Lung microvascular endothelial cell (primary cell): ENCODE measurements around the gene ARHGAP26. TPM values are rescaled to one million over a fixed set of nuclear protein-coding genes. Genes with fewer than 3 reads are reported as not detected.

ENCODE experiments used
- DNase-seq, 2 donors: peaks; one replicate each; pipeline versions ENCODE4 v3.0.0 to v3.0.0-alpha.2; 2010; ENCODE audit warnings: low read depth in 2 of 2
- total RNA-seq: library from RNA; depleted of rRNA; stranded (reverse); fragments of >200 nt; gene quantifications from 2 replicates; pipeline ENCODE4 v1.2.1, GENCODE V29; 2014

Gene ARHGAP26
- total RNA-seq, 1 donor from 2014 or later, result 34.5 TPM

- DNase-seq, result no peak
Measured at GRCh38 chr5:142872217-142872616, 102.0 kb downstream of the ARHGAP26 start.

GRCh38 chr5:142872795-142873194 is 102.6 kb downstream of the ARHGAP26 start:
- DNase-seq, result peak; percentile 92 to 98

DNA sequence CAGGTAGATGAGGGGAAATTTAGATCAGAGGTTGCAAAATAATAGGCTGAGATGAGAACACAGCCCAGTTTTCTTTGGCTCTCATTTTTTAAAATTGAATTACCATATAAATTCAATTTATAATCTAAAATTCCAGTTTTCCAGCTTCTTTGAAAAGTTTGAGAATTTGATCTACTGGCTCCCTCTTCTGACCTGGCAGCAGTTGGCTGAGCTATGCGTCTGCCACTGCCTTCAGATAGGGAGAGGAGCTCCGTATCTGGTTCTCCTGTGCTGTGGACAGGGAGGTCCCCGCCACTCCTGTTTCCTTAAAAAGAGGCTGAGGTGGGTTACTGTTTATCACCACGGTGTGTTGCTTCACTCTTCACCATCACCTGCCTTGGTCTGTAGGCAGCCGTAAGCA is 103.7 kb downstream of the ARHGAP26 start:
- peak; percentile 33 to 40 for DNase-seq

DNA sequence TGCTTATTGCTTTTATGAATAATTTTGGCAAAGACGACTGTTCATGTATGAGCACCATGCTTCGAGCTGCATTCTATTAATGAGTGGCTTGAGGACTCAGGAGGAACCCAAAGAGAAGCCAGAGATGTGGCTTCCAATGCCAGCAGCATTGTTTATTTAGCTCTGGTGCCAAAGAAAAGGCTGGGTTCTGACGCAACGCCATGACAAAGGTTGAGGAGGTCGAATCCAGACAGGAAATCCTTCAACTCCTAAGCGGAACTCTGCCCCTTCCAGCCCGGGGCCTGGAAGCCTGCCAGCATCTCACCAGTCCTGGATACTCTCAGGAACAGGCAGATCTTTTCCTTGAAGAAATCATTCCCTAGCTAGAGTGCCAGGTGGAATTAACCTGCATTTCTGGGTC is 104.4 kb downstream of the ARHGAP26 start:
- DNase-seq, result peak; percentile 74 to 93

- no peak for DNase-seq
Measured at GRCh38 chr5:142875936-142876335, 105.8 kb downstream of the ARHGAP26 start.

DNA sequence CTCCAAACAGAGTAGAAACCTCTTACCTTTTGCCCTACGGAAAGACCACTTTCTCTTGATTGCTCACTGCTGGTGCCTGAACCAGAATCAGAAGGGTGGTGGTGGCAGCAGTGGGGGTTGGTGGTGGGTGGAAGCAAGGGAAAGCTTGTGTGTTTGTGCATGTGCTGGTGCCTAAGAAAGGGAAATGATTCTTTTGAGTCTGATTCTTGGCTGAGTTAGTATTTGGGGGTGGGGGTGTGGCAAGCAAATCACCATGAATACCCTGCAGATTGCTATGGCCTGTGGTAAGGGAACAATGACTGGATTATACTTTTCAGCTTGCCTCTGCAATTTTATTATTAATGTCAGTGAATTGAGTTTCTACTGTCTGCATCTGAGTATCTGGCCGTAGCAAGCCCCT is 106.6 kb downstream of the ARHGAP26 start:
- DNase-seq, result no peak

DNA sequence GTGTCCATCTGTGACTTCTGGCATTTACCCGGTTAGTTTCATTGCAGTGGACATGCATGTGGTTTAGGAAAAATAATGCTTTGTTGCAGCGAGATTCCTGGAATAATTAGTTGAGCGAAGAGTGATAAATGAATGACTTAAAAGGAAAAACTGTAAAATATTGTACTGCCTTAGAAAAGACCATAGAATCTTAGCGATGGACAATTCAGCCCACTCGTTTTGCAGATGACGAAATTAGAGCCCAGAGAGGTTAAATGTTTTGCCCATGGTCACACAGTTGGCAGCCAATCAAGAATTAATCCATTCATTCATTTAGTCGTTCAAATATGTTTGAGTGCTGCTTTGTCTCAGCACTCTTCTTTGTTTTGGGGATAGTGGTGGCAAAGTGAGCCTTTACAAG is 107.9 kb downstream of the ARHGAP26 start:
- no peak for DNase-seq

- DNase-seq, result no peak
Measured at GRCh38 chr5:142878638-142879037, 108.5 kb downstream of the ARHGAP26 start.

DNA sequence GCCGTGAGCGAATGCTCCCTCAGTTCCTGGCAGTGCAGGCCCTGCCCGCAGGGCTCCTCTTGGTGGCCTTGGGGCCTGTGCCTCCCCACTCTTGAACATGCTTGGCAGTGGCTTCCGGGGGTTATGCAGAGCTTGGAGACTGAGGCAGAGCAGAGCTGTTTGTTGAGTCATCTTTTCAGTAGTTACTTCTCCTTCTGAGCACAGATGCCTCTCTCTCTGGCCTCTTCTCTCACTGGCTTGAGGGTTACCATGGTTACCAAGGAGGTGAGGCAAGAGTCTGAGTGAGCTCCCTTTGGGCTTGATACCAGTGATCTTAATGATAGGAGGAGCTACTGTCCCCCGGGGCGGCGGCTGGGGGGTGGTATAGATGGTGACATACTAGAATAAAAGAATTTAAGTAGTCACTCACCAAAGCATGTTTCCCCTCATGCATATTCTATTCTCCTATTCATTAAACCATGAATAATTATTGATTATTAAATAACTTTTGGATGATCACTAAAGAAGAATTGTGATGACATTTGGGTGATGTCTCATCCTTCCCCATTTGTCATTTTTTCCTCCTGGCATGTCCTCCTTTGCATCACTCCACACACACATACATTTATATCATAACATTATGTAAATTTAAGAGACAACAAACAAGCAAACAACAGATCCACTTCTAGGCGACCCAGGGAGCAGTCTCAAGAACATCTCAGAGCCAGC is 111.1 kb downstream of the ARHGAP26 start:
- DNase-seq, result no peak

DNA sequence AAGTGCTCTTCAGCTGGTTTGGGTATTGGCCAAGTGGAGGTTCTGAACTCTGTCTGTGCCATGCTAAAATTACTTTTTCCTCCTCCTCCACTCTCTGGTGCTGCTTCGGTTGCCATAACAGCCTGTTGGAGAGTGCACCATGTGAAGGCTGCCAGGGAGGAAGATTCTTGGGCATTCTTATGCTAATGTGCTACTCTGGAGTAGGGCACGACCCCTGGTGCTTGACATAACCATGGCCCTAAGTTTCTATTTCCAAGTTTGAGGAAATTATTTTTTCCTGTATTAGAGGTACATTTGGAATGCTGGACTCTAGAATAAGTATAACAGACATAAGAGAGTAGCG is 111.6 kb downstream of the ARHGAP26 start:
- DNase-seq, result no peak

DNA sequence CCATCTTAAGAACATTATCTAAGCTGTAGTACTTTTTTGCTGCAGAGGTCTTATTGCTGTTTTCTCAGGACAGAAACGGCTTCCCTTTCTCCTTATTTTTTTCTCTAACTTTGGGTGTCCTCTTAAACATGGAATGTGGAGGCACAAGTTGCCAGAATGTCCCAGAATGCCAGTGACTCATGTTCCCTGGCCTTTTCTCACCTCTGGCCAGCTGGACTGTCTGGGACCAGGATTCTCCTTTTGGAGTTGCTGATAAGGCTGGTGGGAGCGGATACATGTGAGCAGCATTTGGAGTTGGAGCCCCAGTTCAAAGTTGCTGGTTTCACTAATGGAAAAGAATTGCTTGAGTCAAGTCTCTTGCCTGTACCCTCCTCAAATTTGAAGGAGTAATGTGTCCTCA is 112.8 kb downstream of the ARHGAP26 start:
- peak; percentile 67 to 87 for DNase-seq

- DNase-seq, result no peak
Measured at GRCh38 chr5:142883438-142883837, 113.3 kb downstream of the ARHGAP26 start.

GRCh38 chr5:142884029-142884428 is 113.9 kb downstream of the ARHGAP26 start:
- DNase-seq, result no peak

- no peak for DNase-seq
Measured at GRCh38 chr5:142886211-142886610, 116.0 kb downstream of the ARHGAP26 start.

GRCh38 chr5:142886956-142887355 is 116.8 kb downstream of the ARHGAP26 start:
- DNase-seq, result no peak

- peak; percentile 73 to 80 for DNase-seq
Measured at GRCh38 chr5:142888469-142889085, 118.4 kb downstream of the ARHGAP26 start.

- DNase-seq, result no peak
Measured at GRCh38 chr5:142892021-142892420, 121.8 kb downstream of the ARHGAP26 start.

DNA sequence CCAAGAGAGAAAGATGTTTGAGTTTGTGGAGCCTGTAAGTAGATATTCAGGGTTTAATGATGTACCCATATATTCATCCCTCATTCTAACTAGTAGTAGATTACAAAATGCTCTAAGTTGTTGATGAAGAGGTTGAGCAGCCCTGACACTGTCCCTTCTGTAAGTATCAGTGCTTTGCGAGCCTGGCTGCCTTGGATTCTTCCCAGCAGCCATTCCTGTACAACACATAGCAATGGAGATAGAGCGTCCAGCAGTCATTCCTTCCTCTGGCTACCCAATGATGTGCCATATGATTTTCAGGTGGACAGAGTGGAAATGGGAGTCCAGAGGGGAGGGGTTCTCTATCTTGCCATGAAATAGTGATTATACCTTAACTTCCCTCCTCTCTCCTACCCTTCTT is 124.1 kb downstream of the ARHGAP26 start:
- no peak for DNase-seq

DNA sequence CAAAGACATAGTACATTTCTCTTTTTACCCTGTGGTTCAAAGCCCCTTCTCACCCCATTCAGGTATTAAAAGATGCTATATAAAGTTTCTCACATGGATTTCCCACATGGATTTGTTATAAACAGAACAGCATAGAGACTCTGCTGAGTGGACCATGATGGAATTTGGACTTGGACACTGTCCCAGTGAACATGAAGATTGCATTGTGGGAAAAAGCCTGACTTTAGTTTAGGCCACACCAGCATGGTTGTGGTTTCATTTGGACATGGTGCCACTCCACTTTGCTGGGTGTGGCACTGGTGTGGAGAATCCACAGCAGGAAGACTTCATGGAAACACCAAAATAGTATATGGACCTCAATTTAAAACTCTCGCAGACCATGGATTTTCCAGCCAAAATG is 124.6 kb downstream of the ARHGAP26 start:
- DNase-seq, result peak in 1 of 2 donors; percentile 33

DNA sequence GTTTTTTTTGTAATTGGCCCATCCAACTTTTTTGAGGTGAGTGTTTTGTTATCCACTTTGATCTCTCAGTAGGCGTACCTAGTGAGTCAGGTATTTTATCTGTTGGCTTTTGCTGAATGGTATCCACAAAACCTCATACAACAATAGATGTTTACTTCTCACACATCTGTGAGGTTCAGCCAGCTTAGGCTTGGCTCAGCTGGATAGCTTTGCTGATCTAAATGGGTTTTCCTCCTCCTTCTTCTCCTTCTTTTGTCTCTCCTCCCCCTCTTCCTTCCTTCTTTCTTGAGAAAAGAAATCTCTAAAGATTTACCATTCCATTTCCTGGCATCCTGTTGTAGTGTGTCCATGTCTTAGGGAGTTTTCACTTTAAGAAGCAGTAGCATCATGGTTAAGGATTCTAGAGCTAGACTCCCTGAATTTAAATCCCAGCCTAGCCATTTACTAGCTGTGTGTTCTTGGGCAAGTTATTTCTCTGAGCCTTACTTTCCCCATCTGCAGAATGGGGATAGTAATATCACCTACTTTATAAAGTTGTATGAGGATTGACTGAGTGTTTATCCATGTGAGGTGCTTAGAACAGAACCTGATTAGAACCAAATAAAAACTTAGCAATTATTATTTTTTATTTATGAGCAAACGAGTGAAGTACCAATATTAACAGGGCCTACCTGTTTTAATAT is 126.3 kb downstream of the ARHGAP26 start:
- no peak for DNase-seq

DNA sequence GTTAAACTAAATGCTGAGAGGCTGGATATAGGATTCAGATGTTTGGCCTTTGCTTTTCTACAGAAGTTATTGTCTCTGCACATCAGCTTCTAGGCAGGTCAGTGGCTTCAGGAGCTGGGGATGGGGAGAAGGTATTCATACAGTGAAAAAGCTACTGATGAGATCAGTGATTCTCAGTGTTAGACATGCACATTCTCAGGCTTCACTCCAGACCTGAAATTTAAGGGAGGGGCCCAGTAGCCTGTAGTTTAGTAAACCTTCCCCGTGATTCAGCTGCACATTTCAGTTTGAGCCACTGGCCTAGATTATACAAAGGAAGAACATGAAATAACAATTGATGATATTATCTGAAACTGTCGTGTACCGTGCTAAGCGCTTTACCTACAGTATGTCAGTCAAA is 127.2 kb downstream of the ARHGAP26 start:
- DNase-seq, result no peak

DNA sequence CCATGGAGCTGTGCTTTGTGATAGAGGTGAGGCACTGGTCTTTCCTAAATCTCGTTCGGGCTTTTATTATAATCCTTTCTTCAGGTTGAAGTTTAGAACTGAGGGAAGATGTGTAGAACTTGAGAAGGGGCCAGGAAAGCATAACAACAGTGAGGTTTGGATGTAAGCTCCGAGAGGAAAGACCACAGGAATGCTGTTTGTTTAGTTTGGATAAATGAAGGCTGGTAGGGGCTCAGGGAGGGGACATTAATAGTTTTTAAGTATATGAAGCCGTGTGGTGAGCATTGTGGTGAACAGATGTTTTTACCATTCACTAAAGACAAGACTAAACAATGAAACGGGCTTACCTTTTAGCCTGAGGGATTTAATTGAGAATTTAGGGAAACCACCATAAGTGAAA is 130.8 kb downstream of the ARHGAP26 start:
- no peak for DNase-seq
